KG1 (cell line): ENCODE results near the gene C1orf167.

Source experiments
- DNase-seq: peaks from one replicate; lab custom pipeline; 2025; lab: John Stamatoyannopoulos, UW

The C1orf167 gene

DNA sequence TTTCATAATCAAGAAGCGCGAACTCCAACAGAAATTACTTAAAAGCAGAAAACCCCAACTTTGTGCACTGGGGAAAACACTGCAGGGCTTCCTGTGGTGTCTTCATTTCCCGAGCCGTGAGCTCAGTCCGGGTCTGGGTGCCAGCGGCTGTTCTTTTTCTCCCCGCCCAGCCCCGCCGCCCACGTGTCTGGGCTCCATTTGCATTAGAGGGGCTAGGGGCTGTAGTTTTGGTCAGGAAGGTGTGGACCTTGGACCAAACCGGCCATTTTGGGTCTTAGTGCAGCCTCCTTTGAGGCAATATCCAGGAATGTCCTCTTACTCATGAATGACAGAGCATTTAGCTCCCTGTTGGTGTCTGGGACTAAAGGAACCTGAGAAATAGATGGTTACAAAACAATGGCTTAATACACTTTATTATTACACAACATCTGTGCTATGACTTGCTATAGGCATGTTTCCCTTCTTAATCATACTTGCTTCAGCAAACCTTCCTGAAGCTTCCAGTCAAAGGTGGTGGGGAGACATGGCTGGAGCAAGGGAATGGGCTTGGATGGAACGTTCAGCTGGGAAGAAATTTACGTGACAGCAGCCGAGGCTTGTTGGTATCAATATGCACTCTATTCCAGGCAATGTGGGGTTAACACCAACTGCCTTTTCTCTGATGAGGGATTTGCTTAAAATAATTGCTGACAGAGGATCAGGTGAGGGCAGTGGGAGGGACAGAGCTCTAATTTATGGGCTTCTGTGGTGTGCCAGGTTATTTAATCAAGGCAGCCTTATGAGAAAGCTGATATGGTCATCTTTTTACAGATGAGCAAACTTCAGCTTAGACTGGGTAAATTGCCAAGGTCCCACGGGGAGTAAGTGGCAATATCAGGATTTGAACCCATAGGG, 25.0 kb upstream of the C1orf167 start:
- DNase-seq: peak; percentile 57

DNA sequence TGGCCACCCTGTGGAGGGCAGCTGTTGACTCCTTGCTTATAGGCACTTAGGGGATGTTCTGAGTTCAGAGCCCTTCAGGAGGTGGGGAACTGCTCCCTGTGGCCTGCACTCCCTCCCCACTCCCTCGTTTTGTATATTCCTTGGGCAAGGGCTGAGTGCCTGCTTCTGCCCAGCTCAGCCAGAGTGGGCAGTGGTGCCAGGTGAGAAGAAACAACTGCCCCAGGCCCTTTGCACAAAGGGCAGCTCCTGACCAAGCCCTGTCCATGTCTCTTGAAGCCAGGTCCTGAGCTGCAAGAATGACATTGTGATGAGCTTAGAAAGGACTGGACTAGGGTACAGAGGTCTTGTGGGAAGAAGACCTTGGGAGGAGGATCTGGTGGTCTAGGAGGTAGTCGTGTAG, 23.9 kb upstream of the C1orf167 start:
- no peak for DNase-seq

DNA sequence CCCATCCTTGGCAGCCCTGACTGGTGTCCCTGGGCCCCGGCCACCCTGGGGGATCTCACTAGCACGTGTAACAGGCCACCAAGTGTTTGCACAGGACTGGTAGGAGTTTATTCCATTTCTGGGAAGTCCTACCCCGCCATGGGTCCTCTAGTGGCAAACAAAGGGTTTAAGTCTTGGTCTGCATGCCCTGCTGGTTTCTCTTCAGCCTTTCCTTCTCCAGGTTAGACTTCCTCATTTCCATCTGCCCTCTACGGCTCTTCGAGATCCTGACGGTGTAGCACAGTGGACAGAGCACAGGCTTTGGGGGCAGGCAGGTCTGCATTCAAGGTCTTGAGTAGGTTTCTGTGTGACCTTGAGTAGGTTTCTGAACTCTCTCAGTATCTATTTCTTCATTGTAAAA, 23.2 kb upstream of the C1orf167 start:
- DNase-seq: no peak

DNA sequence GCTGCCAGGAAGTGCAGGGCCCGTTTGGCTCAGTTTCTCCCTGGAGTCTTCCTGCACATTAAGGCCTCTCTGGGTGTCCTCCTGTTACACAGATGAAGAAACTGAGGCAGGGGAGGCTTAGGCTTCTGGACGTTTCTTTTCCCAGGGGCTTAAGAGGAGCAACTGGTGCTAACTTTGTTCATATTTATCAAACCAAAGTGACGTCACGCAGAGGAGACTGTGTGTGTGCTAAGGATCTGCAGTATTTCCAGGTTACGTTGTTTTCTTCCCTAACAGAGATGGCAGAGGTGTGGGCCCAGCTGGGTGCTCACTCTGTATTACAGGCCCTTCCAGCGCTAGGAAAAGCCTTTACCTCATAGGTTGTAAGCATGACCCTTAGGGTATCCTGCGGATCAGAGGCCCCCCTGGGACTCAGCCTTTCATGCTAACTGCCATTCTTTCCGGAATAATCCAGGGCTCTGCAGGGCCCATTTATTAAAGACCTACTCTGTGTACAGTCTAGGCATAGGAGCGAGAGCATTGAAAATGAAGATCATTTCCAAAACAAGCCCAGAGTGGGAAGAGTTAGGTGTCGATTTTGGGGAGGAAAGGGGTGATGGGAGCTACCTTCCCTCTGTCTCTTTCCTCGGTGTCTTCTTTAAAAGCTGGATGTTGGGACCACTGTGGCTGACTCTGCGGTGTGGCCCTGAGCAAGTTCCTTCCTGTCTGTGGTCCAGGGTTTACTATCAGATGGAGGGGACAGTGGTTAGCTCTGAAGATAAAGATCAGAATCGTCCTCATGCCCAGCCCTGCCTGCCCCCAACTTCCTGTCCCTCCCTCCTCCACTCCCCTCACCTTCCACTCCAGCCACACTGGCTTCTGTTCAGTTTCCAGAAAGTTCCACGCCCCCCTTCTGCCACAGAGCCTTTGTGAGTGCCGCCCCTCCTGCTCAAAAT, 21.5 kb upstream of the C1orf167 start:
- peak; percentile 68 for DNase-seq

DNA sequence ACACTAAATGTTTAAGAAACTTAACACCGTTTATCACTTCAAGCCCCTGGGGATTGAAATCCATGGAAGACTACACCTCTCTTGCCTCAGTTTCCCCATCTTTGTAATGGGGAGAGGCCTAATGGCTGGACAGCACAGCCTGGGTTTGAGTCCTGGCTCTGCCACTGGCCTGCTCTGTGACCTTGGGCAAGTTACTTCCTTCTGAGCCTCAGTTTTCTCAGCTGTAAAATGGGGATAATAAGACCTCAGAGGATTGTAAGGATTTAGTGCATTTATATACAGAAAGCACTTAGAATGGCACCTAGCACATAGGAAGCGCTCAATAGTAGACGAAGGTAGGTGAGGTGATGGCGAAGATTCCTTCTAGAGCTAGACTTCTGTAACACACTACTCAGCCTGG, 20.5 kb upstream of the C1orf167 start:
- DNase-seq: no peak

DNA sequence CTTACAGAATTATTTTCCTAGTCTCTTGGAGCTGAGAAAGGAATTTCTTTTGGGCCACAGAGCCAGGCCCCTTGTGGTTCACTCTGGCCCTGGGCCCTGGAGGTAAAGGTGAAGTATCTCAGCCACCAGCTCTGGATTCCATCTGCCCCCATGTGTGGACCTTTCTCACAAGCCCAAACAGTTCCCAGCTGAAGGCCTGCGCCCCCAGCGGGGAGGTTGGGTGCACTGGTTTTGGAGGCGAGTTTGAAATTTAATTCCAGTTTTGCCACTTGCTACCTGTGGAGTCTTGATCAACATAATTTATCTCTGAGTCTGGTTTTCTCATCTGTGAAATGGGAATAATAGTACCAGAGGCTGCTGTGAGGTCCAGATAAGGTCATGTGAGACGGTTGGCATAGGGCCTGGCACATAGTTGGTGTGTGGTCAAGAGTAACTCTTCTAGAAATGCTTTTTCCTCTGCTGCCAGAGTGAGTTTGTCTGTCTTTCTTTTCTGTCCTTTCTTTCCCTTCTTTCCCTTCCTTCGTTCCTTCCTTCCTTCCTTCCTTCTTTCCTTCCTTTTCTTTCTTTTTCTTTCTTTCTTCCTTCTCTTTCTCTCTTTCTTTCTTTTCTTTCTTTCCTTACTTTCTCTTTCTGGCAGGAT, 20.0 kb upstream of the C1orf167 start:
- DNase-seq: no peak

DNA sequence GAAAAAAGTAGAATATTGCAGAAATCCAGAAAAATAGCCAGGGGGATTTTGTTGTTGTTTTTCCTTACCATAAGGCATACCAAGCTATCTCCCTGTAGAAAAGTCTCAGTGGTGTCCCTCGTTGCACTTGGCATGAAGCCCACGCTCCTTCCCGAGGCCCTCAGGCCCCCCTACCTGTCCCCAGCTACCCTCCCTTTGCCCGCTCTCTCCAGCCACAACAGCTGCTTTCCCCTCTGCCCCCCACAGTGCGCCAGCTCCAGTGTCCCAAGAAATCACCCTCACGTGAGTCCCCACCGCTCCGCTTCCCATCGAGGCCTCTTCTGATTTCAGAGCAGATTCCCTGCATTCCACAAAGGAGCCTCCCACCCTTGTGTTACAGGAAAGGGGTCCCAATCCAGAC, 17.7 kb upstream of the C1orf167 start:
- DNase-seq: no peak

DNA sequence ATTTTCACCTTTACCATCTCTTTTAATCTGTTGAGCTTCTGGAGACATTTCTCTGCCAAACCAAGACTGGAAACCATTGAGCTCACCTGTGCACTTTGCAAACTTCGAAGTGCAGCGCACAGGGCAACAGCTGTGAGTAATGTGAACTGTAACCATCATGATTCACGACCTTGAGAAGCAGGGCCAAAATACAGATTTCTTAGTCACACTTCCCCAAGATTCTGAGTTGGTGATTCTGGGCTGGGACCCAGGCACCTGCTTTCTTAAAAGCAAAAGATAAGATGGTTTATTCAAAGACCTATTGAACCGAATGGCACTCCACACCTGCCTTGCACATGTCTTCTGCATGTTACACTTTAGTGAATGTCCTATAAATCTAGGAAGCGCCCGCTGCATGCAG, 15.9 kb upstream of the C1orf167 start:
- DNase-seq: no peak

DNA sequence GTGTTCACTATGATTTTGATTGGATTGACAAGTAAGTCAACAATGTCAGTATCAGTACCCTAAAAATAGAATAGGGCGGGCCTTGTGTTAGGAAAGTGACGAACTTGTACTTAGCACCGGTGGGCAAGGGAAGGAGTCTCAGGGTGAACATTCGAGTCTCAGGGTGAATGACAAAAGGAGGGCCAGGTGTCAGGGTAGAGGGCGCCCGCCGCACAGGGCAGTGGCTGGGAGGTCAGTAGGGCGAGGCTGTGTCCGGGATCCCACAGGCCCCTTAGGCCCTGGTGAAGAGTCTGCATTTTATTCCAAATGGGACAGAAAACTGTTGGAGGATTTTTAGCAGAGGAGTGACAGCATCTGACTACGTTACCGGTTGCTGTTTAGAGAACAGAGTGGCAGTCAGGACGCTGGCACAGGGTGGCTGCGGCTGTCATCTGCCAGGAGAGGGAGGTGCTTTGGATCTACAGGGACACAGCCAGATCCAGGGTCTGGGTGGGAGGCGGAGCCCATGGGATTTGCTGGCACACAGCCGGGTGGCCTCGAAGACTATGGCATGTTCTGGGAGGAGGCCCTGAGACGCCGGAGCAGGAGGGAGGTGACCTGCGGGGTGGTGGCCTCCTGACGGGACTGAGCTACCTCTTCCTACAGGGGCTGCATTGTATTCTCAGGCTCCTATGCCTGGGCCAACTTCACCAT, 15.1 kb upstream of the C1orf167 start:
- DNase-seq: no peak

DNA sequence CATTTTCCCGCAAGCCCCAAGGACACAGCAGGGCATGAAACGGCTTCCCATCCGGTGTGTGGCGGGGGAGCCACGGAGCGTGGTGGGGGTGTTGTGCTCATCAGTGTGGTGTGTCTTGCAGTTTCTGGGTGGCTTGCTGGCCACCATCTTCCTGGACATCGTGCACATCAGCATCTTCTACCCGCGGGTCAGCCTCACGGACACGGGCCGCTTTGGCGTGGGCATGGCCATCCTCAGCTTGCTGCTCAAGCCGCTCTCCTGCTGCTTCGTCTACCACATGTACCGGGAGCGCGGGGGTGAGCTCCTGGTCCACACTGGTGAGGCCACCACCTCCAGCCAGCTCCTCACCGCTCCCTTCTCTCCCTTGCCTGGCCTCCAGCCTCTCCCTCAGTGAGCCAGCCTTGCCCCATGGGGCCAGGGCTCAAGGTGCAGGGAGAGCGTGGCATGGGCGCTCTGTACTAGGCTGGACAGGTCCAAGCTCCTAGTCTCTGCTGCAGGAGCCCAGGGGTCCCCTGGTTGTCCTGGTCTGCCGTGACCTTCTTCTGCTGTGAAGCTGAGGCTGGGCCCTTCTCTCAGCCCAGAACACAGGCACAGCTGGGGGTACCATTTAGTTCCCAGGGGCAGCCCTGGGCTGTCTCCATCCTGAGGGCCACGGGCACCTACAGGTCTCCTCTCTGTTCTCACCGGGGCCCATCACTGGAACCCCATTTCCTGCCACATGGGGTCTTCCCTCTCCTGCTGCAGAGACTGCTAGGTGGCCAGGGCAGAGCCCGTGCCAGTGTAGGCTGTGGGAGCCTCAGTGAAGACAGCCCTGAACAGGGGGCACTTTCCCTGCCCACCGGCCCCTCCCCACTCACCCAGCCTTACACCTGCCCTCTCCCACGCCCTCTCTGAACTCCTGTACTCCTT, 13.4 kb upstream of the C1orf167 start:
- no peak for DNase-seq

DNA sequence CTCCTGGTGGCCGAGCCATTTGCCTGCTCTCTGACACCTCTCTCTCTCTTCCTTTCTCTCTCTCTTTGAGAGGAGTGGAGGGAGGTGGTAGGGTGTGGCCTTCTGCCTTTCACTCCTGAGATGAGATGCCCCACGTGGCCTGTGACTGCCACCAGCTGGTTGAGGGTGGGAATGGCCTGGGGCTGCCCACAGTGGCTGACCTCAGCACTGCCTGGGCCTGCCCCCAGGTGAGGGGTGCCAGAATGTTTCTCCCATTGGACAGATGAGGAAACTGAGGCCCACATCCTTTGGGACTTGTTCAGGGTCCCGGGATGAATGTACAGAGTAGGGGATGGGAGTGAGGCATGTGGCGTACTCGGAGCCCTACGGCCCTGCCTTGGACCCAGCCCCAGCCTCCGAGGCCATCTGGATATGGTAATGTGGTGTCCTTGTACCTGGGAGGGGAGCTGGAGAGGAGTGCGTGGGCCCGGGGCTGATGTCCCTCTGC, 12.7 kb upstream of the C1orf167 start:
- DNase-seq: peak; percentile 24

DNA sequence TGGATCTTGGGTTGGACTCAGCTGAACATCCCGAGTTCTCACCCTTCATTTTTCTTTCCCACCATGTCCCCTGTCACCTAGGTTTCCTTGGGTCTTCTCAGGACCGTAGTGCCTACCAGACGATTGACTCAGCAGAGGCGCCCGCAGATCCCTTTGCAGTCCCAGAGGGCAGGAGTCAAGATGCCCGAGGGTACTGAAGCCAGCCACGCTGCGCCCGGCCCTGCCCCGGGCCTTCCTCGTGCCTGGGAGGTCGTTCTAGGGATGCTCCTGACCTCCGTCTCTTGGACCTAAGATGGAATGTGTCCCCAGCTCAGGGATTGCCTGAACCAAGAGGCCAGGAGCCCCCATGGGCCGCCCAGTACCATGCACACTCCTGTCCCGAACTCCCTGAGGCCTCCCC, 12.0 kb upstream of the C1orf167 start:
- DNase-seq: no peak

DNA sequence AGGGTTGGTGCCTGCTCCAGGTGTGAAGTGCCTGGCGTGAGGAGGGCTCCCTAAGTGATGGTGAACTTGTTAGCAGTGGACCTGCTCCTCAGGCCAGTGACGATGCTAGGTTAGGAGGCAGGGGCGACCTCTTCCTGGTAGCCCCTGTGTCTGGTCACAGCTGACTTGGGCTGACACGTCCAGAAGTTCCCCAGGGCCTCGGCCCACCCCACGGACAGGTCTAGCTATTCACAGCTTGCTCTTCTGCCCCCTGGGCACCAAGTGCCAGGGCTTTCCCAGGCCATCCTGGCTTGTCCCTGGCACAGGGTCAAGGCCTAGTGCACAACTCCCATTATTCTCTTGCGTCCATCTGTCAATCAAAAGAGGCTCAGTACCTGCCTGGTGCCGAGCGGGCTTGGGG, 10.9 kb upstream of the C1orf167 start:
- DNase-seq: no peak

DNA sequence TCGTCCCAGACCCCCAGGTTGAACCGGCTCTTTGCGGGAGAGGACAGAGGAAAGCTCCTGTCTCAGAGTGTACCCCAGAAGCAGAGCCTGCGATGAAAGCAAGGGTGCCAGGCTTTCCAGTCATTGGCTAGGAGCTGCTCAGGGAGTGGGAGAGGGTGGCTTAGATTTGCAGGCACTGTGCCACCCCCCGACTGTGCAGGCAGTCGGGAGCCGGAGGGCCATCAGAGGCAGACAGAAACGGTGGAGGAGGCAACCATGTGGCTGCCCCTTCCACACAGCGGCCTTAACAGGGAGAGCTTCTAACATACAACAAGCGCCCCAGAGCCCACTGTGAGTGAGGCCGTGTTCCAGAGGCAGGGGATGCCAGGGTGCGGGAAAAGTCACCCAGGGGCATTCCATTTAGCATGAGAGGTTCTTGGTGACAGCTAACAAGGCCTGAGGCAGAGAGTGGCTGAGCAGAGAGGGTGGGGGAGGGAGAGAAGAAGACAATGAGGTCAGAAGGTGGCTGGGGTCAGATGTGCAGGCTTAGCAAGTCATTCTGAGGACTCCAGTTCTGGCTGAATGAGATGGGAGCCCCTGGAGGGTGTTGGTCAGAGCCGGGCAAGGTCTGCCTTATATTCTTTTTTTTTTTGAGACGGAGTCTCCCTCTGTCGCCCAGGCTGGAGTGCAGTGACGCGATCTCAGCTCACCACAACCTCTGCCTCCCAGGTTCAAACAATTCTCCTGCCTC, 9.5 kb upstream of the C1orf167 start:
- DNase-seq: no peak

DNA sequence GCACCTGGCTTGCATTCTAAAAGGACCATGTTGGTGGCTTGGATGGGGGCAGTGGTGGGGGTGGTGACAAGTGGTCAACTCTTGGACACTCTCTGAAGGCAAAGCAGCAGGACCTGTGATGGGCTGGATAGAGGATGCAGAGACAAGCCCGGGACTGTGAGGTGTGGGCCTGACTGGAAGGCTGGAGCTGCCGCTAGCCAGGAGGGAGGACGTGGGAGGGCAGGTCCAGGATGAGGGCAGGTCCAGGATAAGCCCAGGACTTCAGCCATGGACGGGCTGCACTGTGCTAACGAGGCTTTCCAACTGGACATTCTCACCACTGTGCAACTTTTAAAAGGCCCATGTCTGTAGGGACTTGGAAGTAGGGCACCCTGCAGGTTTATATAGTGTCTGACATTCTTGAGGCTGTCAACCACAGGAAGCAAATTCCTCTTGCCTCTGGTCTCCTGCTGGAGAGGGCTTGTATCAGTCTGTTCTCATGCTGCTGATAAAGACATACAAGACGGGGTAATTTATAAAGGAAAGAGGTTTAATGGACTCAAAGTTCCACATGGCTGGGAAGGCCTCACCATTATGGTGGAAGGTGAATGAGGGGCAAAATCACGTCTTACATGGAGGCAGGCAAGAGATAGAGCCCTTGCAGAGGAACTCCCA, 8.3 kb upstream of the C1orf167 start:
- no peak for DNase-seq

DNA sequence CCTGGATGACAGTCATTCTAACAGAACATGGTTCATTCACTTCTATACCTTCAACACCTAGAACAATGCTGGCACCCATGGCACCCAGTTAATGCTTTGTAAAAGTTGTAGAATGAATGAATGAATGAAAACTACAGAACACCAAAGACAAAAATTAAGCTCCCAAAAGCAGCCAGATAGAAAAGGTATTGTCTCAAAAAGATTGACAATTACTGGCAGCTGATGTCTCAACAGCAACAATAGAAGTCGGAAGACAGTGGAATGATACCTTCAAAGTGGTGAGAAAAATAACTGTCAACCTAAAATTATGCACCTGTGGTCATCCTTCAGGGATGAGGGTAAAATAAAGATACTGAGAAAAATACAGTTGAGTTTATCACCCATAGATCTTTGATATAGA, 4.9 kb upstream of the C1orf167 start:
- DNase-seq: no peak

DNA sequence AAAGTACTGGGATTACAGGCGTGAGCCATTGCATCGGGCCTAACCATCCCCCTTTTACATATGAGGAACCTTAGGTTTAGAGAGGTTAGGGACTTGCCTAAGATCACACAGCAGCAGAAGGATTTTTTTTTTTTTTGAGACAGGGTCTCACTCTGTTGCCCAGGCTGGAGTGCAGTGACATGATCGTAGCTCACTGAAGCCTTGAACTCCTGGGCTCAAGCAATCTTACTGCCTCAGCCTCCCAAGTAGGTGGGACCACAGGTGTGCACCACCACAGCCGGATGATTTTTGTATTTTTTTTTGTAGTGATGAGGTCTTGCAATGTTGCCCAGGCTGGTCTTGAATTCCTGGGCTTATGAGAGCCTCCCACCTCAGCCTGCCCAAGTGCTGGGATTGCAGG, 2.2 kb upstream of the C1orf167 start:
- no peak for DNase-seq

DNA sequence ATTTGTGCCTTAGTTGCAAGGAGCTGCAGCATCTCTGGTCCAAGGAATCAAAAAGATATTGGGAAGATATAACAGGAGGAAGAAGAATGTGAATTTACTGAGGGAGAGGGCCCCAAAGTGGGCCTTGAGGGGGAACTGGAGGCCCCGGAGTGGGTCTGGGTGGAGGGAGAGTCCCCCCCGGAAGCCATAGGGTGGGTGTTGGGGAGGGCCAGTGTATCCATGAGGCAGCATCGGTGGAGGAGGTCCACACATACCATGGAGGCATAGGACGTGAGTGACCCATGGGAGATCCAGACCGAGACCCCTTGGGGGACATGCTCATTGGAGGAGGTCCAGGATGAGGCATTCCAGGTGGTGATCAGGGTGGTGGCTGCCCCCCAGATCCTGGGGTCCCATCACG, 708 bp upstream of the C1orf167 start:
- DNase-seq: no peak

DNA sequence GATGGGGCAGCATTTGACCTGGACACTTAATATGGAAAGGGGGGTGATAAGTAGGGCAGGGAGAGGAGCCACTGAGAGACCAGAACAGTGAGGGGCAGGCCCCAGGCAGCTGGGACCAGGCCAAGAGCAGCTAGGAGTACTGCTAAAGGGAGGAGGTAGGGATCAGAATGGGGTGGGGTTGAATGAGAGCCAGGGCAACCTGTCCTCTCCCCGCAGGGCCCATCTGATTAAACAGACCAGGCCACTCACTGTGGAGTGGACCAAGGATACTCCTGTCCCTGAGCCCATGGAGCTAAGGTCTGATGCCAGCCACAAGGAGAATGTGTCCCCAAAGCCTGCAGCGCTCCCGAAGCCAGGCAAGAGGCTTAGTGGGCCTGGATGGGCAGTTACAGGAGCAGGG, 2.1 kb downstream of the C1orf167 start:
- no peak for DNase-seq

DNA sequence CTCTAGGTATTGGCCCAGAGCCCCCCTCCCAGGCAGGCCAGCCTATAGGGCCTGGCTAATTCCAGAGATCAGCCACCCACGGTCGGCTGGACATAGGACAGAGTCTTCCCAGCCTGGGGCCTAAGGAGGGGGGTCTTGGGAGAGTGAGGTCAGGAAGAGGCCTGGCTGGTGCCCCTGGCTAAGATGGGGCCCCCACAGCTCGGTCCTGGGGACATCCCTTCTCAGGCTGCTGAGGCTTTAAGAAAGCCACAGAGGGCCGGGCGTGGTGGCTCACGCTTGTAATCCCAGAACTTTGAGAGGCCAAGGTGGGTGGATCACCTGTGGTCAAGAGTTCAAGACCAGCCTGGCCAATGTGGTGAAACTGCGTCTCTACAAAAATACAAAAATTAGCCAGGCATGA, 2.5 kb downstream of the C1orf167 start:
- no peak for DNase-seq
